Measurements from ENCODE around the gene LTB4R2.

DNA sequence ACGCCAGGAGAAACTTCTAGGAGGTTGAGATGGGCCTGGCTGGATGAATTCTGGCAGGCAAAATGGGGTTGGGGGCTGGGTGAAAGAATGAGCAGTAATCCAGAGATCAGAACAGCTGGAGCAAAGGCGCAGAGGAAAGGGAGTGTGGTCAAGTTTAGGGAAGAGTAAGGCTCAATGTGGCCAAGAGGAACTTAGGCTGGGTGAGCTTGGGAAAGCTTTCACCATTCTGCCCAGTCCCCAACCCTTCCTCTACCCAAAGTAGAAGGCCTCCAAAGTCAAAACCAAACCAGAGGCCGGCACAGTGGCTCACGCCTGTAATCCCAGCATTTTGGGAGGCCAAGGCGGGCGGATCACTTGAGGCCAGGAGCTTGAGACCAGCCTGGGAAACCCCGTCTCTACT lies 28.3 kb upstream of the LTB4R2 start:
- TF ChIP-seq, protein P1, sequence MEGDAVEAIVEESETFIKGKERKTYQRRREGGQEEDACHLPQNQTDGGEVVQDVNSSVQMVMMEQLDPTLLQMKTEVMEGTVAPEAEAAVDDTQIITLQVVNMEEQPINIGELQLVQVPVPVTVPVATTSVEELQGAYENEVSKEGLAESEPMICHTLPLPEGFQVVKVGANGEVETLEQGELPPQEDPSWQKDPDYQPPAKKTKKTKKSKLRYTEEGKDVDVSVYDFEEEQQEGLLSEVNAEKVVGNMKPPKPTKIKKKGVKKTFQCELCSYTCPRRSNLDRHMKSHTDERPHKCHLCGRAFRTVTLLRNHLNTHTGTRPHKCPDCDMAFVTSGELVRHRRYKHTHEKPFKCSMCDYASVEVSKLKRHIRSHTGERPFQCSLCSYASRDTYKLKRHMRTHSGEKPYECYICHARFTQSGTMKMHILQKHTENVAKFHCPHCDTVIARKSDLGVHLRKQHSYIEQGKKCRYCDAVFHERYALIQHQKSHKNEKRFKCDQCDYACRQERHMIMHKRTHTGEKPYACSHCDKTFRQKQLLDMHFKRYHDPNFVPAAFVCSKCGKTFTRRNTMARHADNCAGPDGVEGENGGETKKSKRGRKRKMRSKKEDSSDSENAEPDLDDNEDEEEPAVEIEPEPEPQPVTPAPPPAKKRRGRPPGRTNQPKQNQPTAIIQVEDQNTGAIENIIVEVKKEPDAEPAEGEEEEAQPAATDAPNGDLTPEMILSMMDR (conservative IDR thresholded peaks at IDR 0.05; ENCODE audit: low read depth in 2 of 2) = no peak
- TF ChIP-seq NANOG (IDR thresholded peaks at IDR 0.05; ENCODE audit: borderline replicate concordance) = no peak

Data from GM23338 (cell line).